HG03066 (cell line): ENCODE data around the gene DDX39B.
"Not testable (repeated sequence)": the region's sequence is repeated elsewhere in the genome, so short reads cannot be mapped to it uniquely, and the experiment has no call there.

Experiments
- ATAC-seq: cut with Tn5 transposase; IDR thresholded peaks from one replicate; pipeline ENCODE4 v1.9.1; 2021; ENCODE audit warnings: low read depth; ENCODE audit not compliant: unreplicated experiment

DDX39B gene

GRCh38 chr6:31489086-31489485 lies 52.7 kb downstream of the DDX39B start:
- no peak for ATAC-seq

GRCh38 chr6:31487674-31488073 lies 54.1 kb downstream of the DDX39B start:
- ATAC-seq = not testable (repeated sequence)

- ATAC-seq = not testable (repeated sequence)
These were observed 55.6 kb downstream of the DDX39B start for GRCh38 chr6:31486065-31486837.

GRCh38 chr6:31485055-31485454 lies 56.7 kb downstream of the DDX39B start:
- ATAC-seq = no peak

- ATAC-seq = no peak
These were observed 58.4 kb downstream of the DDX39B start for GRCh38 chr6:31483392-31483791.

- no peak for ATAC-seq
These were observed 61.2 kb downstream of the DDX39B start for GRCh38 chr6:31480574-31480973.
